IgD-negative memory B cell (primary cell): Measurements from ENCODE around the gene DZIP1L. TPM values are rescaled to one million over a fixed set of nuclear protein-coding genes. Genes with fewer than 3 reads are reported as not detected.
"Not testable (repeated sequence)": the region's sequence is repeated elsewhere in the genome, so short reads cannot be mapped to it uniquely, and the experiment has no call there.

Source experiments
- H3K27ac Mint-ChIP-seq, 3 donors: one replicate each; pipeline ENCODE4 v1.8.0; 2020 to 2022; ENCODE audit warnings: mild to moderate bottlenecking in 3 of 3, mixed read lengths in 3 of 3, moderate library complexity in 1 of 3
- H3K27me3 Mint-ChIP-seq: one replicate; pipeline ENCODE4 v1.8.0; 2021; ENCODE audit warnings: mixed read lengths
- H3K36me3 Mint-ChIP-seq: one replicate; pipeline ENCODE4 v1.8.0; 2020; ENCODE audit warnings: mild to moderate bottlenecking, mixed read lengths
- H3K4me1 Mint-ChIP-seq, 3 donors: one replicate each; pipeline ENCODE4 v1.8.0; 2020 to 2022; ENCODE audit warnings: mixed read lengths in 3 of 3, mild to moderate bottlenecking in 1 of 3
- H3K4me3 Mint-ChIP-seq, 4 donors: one replicate each; pipeline ENCODE4 v1.8.0; 2020 to 2022; ENCODE audit warnings: mild to moderate bottlenecking in 4 of 4, mixed read lengths in 4 of 4, moderate library complexity in 3 of 4
- H3K9me3 Mint-ChIP-seq, 3 donors: one replicate each; pipeline ENCODE4 v1.8.0; 2020 to 2021; ENCODE audit warnings: mixed read lengths in 3 of 3, mild to moderate bottlenecking in 1 of 3
- polyA plus RNA-seq: library from polyadenylated mRNA; unstranded; fragments of 300-500 nt; fragmentation: Illumina TruSeq; gene quantifications from one replicate; pipeline ENCODE4 v1.2.3, GENCODE V29; 2021

The DZIP1L gene
- polyA plus RNA-seq, result not detected

DNA sequence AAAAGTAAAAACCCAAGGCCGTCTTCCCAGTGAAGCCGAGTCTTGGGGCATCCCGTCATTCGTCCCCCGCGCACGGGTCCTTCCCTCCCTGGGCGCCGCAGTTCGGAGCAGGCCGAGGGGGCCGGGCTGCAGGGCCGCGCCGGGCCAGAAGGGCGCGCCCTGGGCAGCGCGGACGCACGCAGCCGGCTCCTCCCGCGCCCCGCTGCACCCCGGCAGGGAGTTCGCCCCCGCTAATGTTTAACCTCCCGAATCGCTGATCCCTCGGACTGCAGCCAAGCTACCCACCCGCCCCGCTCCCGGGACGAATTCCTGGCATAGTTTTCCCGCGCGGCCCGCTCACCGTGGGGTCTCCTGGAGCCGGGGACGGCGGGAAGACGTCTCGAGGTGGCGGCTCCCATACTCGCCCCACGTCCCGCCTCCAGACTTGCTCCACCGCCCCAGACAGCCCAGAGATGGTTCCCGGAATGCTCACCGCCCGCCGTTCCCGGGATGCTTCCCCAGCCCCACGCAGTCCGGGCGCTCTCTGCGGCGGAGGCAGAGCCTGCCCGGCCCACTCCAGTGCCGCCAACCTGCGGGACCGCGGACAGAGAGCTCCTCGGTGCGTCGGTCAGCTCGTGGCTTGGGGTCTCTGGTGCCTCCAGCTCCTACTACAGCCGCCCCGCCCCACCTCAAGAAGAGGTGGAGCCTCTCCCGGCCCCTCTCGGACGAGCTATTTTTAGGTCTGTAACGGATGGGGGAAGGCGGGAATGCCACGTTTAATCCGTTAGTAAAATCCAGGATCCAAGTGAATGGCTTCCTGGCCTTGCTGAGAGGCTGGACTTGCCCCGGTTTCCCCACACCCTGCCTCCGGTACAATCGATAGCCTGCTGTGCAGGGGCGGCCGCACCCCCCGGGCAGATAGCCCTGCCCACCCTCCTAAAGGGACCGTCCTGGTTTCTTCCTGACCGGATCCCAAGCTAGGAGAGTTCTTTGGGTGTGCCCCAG lies at the start of gene DZIP1L:
Gene DZIP1L (minus strand): TSS at position 621 of the 984 bp plus-strand sequence. CDS start 11,637 bp downstream, outside the sequence.
- H3K4me3 Mint-ChIP-seq, result peak within 1 kb of the TSS; percentile 46 to 89 (median 82)
- H3K27me3 Mint-ChIP-seq, result peaks cover 40% of the 10 kb centered on the region
- peaks cover 0 to under 1% (median 0%) of the 10 kb centered on the region in 3 donors for H3K9me3 Mint-ChIP-seq
- peaks cover 0 to 4% (median 2%) of the 10 kb centered on the region in 3 donors for H3K4me1 Mint-ChIP-seq
- no peak within 1 kb of the TSS for H3K27ac Mint-ChIP-seq
- no peaks in the 10 kb centered on the region for H3K36me3 Mint-ChIP-seq

DNA sequence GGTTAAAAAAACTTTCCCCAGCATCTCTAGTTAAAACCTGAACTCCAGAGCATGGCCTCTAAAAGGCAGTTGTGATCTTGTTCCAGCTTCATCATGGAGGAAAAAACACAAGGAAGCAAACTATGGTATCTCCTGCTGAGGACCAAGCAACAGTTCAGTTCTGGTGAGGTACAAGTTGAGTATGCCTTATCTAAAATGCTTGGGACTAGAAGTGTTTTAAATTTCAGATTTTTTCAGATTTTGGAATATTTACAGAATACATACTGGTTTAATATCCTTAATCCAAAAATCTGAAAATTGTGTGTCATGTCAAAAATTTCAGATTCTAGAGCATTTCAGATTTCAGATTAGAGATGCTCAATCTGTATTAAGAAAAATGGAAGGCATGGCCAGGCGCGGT lies 49.7 kb upstream of the DZIP1L start:
- H3K36me3 Mint-ChIP-seq, result peaks cover 13% of the 10 kb centered on the region
- peaks cover 0 to 2% (median 0%) of the 10 kb centered on the region in 3 donors for H3K9me3 Mint-ChIP-seq
- peak overlapping the region in 1 of 4 donors; percentile 57 for H3K4me3 Mint-ChIP-seq

DNA sequence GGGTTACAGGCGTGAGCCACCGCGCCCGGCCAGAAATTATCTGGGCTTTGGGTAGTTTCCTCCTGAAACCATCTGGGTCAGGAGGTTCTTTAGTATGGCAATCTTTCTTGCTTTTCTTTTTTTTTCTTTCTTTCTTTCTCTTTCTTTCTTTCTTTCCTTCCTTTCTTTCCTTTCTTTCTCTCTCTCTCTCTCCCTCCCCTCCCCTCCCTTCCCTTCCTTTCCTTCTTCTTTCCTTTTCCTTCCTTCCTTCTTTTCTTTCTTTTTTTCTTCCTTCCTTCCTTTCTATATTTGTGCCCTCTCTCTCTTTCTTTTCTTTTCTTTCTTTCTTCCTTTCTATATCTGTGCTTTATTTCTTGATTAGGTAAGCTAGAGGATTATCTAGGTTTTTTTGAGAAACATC lies 42.3 kb upstream of the DZIP1L start:
- Mint-ChIP-seq H3K27ac (no peak overlapping the region), H3K4me1 (no peaks in the 10 kb centered on the region), H3K4me3 (no peak overlapping the region)

More for the DNA sequence above, 49.7 kb upstream of the DZIP1L start:
- no peak overlapping the region for H3K27ac Mint-ChIP-seq
- peaks cover 0 to 5% (median 0%) of the 10 kb centered on the region in 3 donors for H3K4me1 Mint-ChIP-seq
- no peaks in the 10 kb centered on the region for H3K27me3 Mint-ChIP-seq

DNA sequence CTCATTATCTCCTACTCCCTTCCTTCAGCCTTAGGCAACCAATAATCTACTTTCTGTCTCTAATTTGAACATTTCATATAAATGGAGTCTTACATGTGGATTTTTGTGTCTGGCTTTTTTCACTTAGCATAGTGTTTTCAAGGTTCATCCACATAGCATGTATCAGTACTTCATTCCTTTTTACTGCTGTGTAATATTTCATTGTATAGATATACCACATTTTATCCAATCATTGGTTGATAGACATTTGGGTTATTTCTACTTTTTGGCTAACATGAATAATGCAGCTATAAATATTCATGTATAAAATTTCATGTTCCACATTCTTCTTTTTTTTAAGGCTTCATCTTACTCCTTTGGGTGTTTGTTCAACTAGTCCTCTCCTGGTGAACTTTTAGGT lies 39.1 kb upstream of the DZIP1L start:
- Mint-ChIP-seq H3K9me3 (peaks cover 2 to 18% (median 4%) of the 10 kb centered on the region in 3 donors), H3K4me1 (no peaks in the 10 kb centered on the region), H3K27ac (no peak overlapping the region), H3K4me3 (no peak overlapping the region), H3K27me3 (peaks cover 3% of the 10 kb centered on the region), H3K36me3 (peaks cover 4% of the 10 kb centered on the region)

More for the DNA sequence above, 42.3 kb upstream of the DZIP1L start:
- peaks cover 6% of the 10 kb centered on the region for H3K36me3 Mint-ChIP-seq
- H3K27me3 Mint-ChIP-seq, result peaks cover 3% of the 10 kb centered on the region
- peaks cover 3 to 16% (median 4%) of the 10 kb centered on the region in 3 donors for H3K9me3 Mint-ChIP-seq

- H3K9me3 Mint-ChIP-seq, result peaks cover 0 to 8% (median 2%) of the 10 kb centered on the region in 3 donors
- no peak overlapping the region for H3K27ac Mint-ChIP-seq
- no peaks in the 10 kb centered on the region for H3K4me1 Mint-ChIP-seq
- peaks cover 2% of the 10 kb centered on the region for H3K27me3 Mint-ChIP-seq
- no peak overlapping the region for H3K4me3 Mint-ChIP-seq
- peaks cover 3% of the 10 kb centered on the region for H3K36me3 Mint-ChIP-seq
Observed at GRCh38 chr3:138148503-138148902, 33.1 kb upstream of the DZIP1L start.

- not testable (repeated sequence) for H3K27me3 Mint-ChIP-seq, H3K36me3 Mint-ChIP-seq, H3K4me3 Mint-ChIP-seq, H3K27ac Mint-ChIP-seq, H3K9me3 Mint-ChIP-seq, H3K4me1 Mint-ChIP-seq
Observed at GRCh38 chr3:138142181-138142580, 26.8 kb upstream of the DZIP1L start.

DNA sequence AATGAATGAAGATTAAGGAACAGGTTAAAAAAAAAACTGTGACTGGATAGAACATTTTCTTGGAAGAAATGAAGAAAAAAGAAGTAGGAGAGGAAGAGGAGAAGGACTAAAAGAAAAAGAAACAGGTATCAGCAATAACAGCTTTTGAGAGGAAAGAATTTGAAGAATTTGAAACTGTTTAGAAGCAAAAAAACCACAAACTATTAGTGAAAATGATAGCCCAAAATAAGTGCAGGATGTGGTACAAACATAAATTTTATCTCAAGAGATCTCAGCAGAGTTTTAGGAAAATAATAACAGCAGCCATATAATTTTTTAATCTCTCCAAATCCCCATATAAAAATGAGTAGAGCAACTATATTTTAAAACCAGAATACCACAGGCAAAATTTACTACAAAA lies 25.5 kb upstream of the DZIP1L start:
- H3K4me1 Mint-ChIP-seq, result peaks cover 6 to 7% (median 6%) of the 10 kb centered on the region in 3 donors
- H3K4me3 Mint-ChIP-seq, result peak overlapping the region in 1 of 4 donors; percentile 52
- no peak overlapping the region for H3K27ac Mint-ChIP-seq
- peaks cover 4% of the 10 kb centered on the region for H3K27me3 Mint-ChIP-seq
- H3K9me3 Mint-ChIP-seq, result peaks cover 0 to 3% (median 0%) of the 10 kb centered on the region in 3 donors
- H3K36me3 Mint-ChIP-seq, result peaks cover 5% of the 10 kb centered on the region

DNA sequence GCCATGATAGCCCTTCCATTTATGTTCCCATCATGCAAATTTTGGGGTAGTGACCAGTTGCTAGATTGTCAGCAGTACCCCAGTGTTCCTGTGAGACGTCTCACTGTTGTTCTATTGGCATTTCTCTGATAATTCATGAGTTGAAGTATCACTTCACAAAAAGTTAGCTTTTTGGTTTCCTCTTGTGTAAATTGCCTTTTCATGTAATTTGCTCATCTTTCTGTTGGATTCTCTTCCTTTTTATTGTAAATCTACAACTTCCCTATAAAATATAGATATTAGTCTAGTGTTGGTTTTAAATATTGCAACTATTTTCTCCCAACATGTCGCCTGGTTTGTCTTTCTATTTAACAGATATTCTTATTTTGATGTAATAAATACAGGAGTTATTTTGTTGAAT lies 24.3 kb upstream of the DZIP1L start:
- Mint-ChIP-seq H3K36me3 (peaks cover 5% of the 10 kb centered on the region), H3K9me3 (peaks cover 0 to 3% (median 0%) of the 10 kb centered on the region in 3 donors), H3K27me3 (peaks cover 3% of the 10 kb centered on the region), H3K27ac (no peak overlapping the region), H3K4me3 (no peak overlapping the region), H3K4me1 (peaks cover 9 to 17% (median 16%) of the 10 kb centered on the region in 3 donors)

- peaks cover 9 to 19% (median 17%) of the 10 kb centered on the region in 3 donors for H3K4me1 Mint-ChIP-seq
- H3K27ac Mint-ChIP-seq, result no peak overlapping the region
Observed at GRCh38 chr3:138137861-138138260, 22.5 kb upstream of the DZIP1L start.

DNA sequence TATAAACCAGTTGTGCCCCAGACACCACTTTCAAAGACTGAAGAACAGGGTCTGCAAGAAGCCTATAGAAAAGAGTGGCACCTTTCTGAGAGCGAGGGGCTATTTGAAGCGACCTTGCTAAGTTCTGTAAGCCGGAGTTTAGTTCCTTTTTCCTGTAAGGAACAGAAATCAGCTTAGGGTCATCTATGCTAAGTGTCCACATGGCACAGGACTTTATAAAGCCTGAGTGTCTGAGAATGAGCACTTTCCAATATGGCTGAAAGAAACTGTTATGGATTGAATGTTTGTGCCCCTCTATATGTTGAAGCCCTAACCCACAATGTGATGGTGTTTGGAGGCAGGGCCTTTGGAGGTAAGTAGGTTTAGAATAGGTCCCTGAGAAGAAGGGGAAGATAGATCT lies 20.8 kb upstream of the DZIP1L start:
- Mint-ChIP-seq H3K27me3 (peaks cover 7% of the 10 kb centered on the region), H3K27ac (no peak overlapping the region), H3K9me3 (no peaks in the 10 kb centered on the region), H3K4me1 (peaks cover 9 to 18% (median 17%) of the 10 kb centered on the region in 3 donors), H3K4me3 (no peak overlapping the region), H3K36me3 (no peaks in the 10 kb centered on the region)

More at GRCh38 chr3:138137861-138138260, 22.5 kb upstream of the DZIP1L start:
- Mint-ChIP-seq H3K36me3 (no peaks in the 10 kb centered on the region), H3K27me3 (peaks cover 7% of the 10 kb centered on the region), H3K9me3 (no peaks in the 10 kb centered on the region), H3K4me3 (no peak overlapping the region)

- H3K27me3 Mint-ChIP-seq, result peaks cover 7% of the 10 kb centered on the region
- H3K27ac Mint-ChIP-seq, result no peak overlapping the region
- H3K4me1 Mint-ChIP-seq, result peaks cover 9 to 18% (median 17%) of the 10 kb centered on the region in 3 donors
- no peak overlapping the region for H3K4me3 Mint-ChIP-seq
- H3K36me3 Mint-ChIP-seq, result no peaks in the 10 kb centered on the region
- H3K9me3 Mint-ChIP-seq, result no peaks in the 10 kb centered on the region
Observed at GRCh38 chr3:138135833-138136194, 20.4 kb upstream of the DZIP1L start.

GRCh38 chr3:138135146-138135832 lies 19.9 kb upstream of the DZIP1L start:
- no peak overlapping the region for H3K27ac Mint-ChIP-seq
- peaks cover 7% of the 10 kb centered on the region for H3K27me3 Mint-ChIP-seq
- peak overlapping the region in 1 of 4 donors; percentile 35 for H3K4me3 Mint-ChIP-seq
- no peaks in the 10 kb centered on the region for H3K9me3 Mint-ChIP-seq
- no peaks in the 10 kb centered on the region for H3K36me3 Mint-ChIP-seq
- H3K4me1 Mint-ChIP-seq, result peaks cover 9 to 18% (median 17%) of the 10 kb centered on the region in 3 donors

GRCh38 chr3:138132239-138132638 lies 16.8 kb upstream of the DZIP1L start, which contains the start of gene A4GNT:
TSS of gene A4GNT (minus strand) at chr3:138132390. CDS start at chr3:138131256, 1,134 bp downstream.
- Mint-ChIP-seq H3K4me3 (no peak within 1 kb of the TSS), H3K4me1 (peaks cover 9 to 18% (median 17%) of the 10 kb centered on the region in 3 donors), H3K36me3 (no peaks in the 10 kb centered on the region), H3K27me3 (peaks cover 8% of the 10 kb centered on the region), H3K9me3 (no peaks in the 10 kb centered on the region), H3K27ac (no peak within 1 kb of the TSS)

GRCh38 chr3:138127636-138128365 lies 12.4 kb upstream of the DZIP1L start:
- H3K9me3 Mint-ChIP-seq, result peaks cover 0 to 10% (median 2%) of the 10 kb centered on the region in 3 donors
- peaks cover 9% of the 10 kb centered on the region for H3K27me3 Mint-ChIP-seq
- peak overlapping the region in 1 of 4 donors; percentile 22 for H3K4me3 Mint-ChIP-seq
- H3K27ac Mint-ChIP-seq, result no peak overlapping the region
- peaks cover 0 to 2% (median 1%) of the 10 kb centered on the region in 3 donors for H3K4me1 Mint-ChIP-seq
- H3K36me3 Mint-ChIP-seq, result peaks cover 2% of the 10 kb centered on the region
